ENCODE results near the gene MIX23. TPM values are rescaled to one million over a fixed set of nuclear protein-coding genes. Genes with fewer than 3 reads are reported as not detected.

MIX23 gene
- total and polyA plus RNA-seq, 4 experiments from 2014 or later, result 5.3 to 25.1 (median 16.2) TPM

DNA sequence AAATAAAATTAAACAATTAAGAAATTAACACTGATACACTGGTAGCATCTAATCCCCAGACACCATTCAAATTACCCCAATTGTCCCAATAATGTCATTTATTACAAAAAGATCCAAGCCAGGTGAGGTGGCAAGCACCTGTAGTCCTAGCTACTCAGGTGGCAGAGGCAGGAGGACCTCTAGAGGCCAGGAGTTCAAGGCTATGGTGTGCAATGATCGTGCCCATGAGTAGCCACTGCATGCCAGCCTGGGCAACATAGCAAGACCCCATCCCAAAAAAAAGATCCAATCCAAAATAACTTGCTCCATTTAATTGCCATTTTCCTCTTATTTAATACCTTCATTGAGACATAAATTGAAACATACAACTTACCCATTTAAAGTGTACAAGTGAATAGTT, 40.2 kb downstream of the MIX23 start:
- H3K27ac ChIP-seq (ENCODE audit: low read depth, low read length), result no peak overlapping the region
- Mint-ChIP-seq H3K9me3 (peaks cover 0 to 2% (median 0%) of the 10 kb centered on the region in 8 donors), H3K4me1 (no peaks in the 10 kb centered on the region), H3K4me3 (no peak overlapping the region), H3K36me3 (no peaks in the 10 kb centered on the region), H3K27ac (no peak overlapping the region), H3K27me3 (peaks cover under 1 to 6% of the 10 kb centered on the region in 2 donors)
- no peaks in the 10 kb centered on the region for H3K4me1 ChIP-seq (ENCODE audit: insufficient read depth, low read length)
- H3K4me3 ChIP-seq (ENCODE audit: low read length in 2 of 2), result no peak overlapping the region
- H3K9me3 ChIP-seq (ENCODE audit: control insufficient read depth in 1 of 2, low read length in 2 of 2), result no peaks in the 10 kb centered on the region
- ChIA-PET POLR2A (ENCODE audit: partially characterized antibody) (no interaction called here), CTCF (ENCODE audit: partially characterized antibody) (interaction anchor here (0.6 kb wide), 1 partner anchor 796 kb away, joined by 3 read pairs; no protein-coding TSS in a partner anchor)
- no peaks in the 10 kb centered on the region for H3K27me3 ChIP-seq (ENCODE audit: insufficient read depth, low read length)
- intact Hi-C loops (cut with micrococcal nuclease), result no loop called here
- no peaks in the 10 kb centered on the region for H3K36me3 ChIP-seq (ENCODE audit: insufficient read depth, low read length)
- DNase-seq, result no peak

DNA sequence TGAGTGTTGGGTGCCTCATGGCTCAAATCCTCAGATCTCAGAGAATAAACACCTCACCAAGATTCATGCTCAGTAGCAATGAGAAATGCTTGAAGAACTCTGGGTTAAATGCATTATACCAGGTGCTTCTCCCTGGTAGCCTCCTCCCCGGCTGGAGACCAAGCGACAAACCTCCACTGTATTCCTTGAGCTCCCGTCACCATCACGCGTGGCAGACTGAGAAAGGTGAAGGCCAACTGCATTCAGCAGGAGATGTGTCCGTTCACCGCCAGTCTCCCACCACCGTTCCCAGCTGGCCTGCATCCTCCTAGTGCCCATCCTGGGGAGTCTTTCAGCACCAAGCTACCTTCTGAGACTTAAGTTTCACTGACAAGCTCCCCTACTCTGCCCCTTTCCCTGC, 50.5 kb downstream of the MIX23 start:
- Histone ChIP-seq H3K4me1 (ENCODE audit: insufficient read depth, low read length) (no peaks in the 10 kb centered on the region), H3K36me3 (ENCODE audit: insufficient read depth, low read length) (no peaks in the 10 kb centered on the region), H3K27ac (ENCODE audit: low read depth, low read length) (no peak overlapping the region), H3K27me3 (ENCODE audit: insufficient read depth, low read length) (no peaks in the 10 kb centered on the region), H3K9me3 (ENCODE audit: control insufficient read depth in 1 of 2, low read length in 2 of 2) (no peaks in the 10 kb centered on the region), H3K4me3 (ENCODE audit: low read length in 2 of 2) (no peak overlapping the region)
- DNase-seq, result no peak
- POLR2A ChIA-PET (ENCODE audit: partially characterized antibody), result no interaction called here
- Mint-ChIP-seq H3K4me3 (no peak overlapping the region), H3K27ac (peak overlapping the region in 1 of 7 donors; percentile 49), H3K36me3 (no peaks in the 10 kb centered on the region), H3K9me3 (no peaks in the 10 kb centered on the region), H3K4me1 (no peaks in the 10 kb centered on the region), H3K27me3 (peaks cover 4 to 7% of the 10 kb centered on the region in 2 donors)
- CTCF ChIA-PET (ENCODE audit: partially characterized antibody), result no interaction called here
- intact Hi-C loops (cut with micrococcal nuclease), result no loop called here

DNA sequence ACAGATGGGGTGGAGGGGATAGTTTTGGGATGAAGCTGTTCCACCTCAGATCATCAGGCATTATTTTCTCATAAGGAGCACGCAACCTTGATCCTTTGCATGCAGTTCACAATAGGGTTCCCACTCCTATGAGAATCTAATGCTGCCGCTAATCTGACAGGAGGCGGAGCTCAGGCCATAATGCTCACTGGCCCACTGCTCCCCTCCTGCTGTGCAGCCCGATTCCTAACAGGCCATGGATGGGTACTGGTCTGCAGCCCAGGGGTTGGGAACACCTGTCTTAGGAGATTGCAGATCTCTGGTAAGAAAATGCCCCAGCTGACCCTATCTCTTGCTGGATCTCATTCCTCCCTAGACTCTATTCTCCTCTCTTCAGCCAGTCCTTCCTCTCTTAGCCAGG, 51.1 kb downstream of the MIX23 start:
- no peaks in the 10 kb centered on the region for H3K27me3 ChIP-seq (ENCODE audit: insufficient read depth, low read length)
- no peaks in the 10 kb centered on the region for H3K4me1 ChIP-seq (ENCODE audit: insufficient read depth, low read length)
- no peak overlapping the region for H3K27ac ChIP-seq (ENCODE audit: low read depth, low read length)
- no peaks in the 10 kb centered on the region for H3K36me3 ChIP-seq (ENCODE audit: insufficient read depth, low read length)
- POLR2A ChIA-PET (ENCODE audit: partially characterized antibody), result no interaction called here
- H3K9me3 Mint-ChIP-seq, result no peaks in the 10 kb centered on the region
- no peaks in the 10 kb centered on the region for H3K36me3 Mint-ChIP-seq
- intact Hi-C loops (cut with micrococcal nuclease), result no loop called here
- no peak overlapping the region for H3K4me3 ChIP-seq (ENCODE audit: low read length in 2 of 2)
- H3K27me3 Mint-ChIP-seq, result peaks cover 4 to 7% of the 10 kb centered on the region in 2 donors
- H3K27ac Mint-ChIP-seq, result no peak overlapping the region
- CTCF ChIA-PET (ENCODE audit: partially characterized antibody), result no interaction called here
- no peak for DNase-seq
- H3K9me3 ChIP-seq (ENCODE audit: control insufficient read depth in 1 of 2, low read length in 2 of 2), result no peaks in the 10 kb centered on the region
- no peaks in the 10 kb centered on the region for H3K4me1 Mint-ChIP-seq
- H3K4me3 Mint-ChIP-seq, result no peak overlapping the region

GRCh38 chr3:122325769-122326168, 57.3 kb downstream of the MIX23 start:
- H3K36me3 ChIP-seq (ENCODE audit: insufficient read depth, low read length), result no peaks in the 10 kb centered on the region
- CTCF ChIA-PET (ENCODE audit: partially characterized antibody), result no interaction called here
- no peak overlapping the region for H3K27ac ChIP-seq (ENCODE audit: low read depth, low read length)
- no peaks in the 10 kb centered on the region for H3K9me3 ChIP-seq (ENCODE audit: control insufficient read depth in 1 of 2, low read length in 2 of 2)
- Mint-ChIP-seq H3K9me3 (peaks cover 0 to 3% (median 0%) of the 10 kb centered on the region in 8 donors), H3K27ac (no peak overlapping the region), H3K4me3 (no peak overlapping the region), H3K4me1 (peaks cover 10 to 22% (median 18%) of the 10 kb centered on the region in 4 donors), H3K36me3 (no peaks in the 10 kb centered on the region), H3K27me3 (peaks cover 0 to 2% of the 10 kb centered on the region in 2 donors)
- no peaks in the 10 kb centered on the region for H3K27me3 ChIP-seq (ENCODE audit: insufficient read depth, low read length)
- H3K4me1 ChIP-seq (ENCODE audit: insufficient read depth, low read length), result peaks cover 14% of the 10 kb centered on the region
- intact Hi-C loops (cut with micrococcal nuclease), result no loop called here
- POLR2A ChIA-PET (ENCODE audit: partially characterized antibody), result no interaction called here
- no peak for DNase-seq
- H3K4me3 ChIP-seq (ENCODE audit: low read length in 2 of 2), result no peak overlapping the region

- Mint-ChIP-seq H3K4me1 (peaks cover 10 to 22% (median 18%) of the 10 kb centered on the region in 4 donors), H3K9me3 (peaks cover 0 to 11% (median 0%) of the 10 kb centered on the region in 8 donors), H3K36me3 (no peaks in the 10 kb centered on the region), H3K27ac (no peak within 1 kb of the TSS), H3K4me3 (no peak within 1 kb of the TSS), H3K27me3 (no peaks in the 10 kb centered on the region)
- DNase-seq, result no peak
- ChIA-PET CTCF (ENCODE audit: partially characterized antibody) (no interaction called here), POLR2A (ENCODE audit: partially characterized antibody) (no interaction called here)
- Histone ChIP-seq H3K4me1 (ENCODE audit: insufficient read depth, low read length) (peaks cover 14% of the 10 kb centered on the region), H3K4me3 (ENCODE audit: low read length in 2 of 2) (no peak within 1 kb of the TSS), H3K9me3 (ENCODE audit: control insufficient read depth in 1 of 2, low read length in 2 of 2) (no peaks in the 10 kb centered on the region), H3K36me3 (ENCODE audit: insufficient read depth, low read length) (no peaks in the 10 kb centered on the region), H3K27me3 (ENCODE audit: insufficient read depth, low read length) (no peaks in the 10 kb centered on the region), H3K27ac (ENCODE audit: low read depth, low read length) (no peak within 1 kb of the TSS)
- intact Hi-C loops (cut with micrococcal nuclease), result no loop called here
Observed at GRCh38 chr3:122324871-122325323, 58.1 kb downstream of the MIX23 start, which contains the start of gene CSTA. Gene CSTA (plus strand): TSS chr3:122325248. CDS start chr3:122325293, 45 bp downstream.

GRCh38 chr3:122322095-122323075, 60.6 kb downstream of the MIX23 start:
- Mint-ChIP-seq H3K4me1 (peaks cover 10 to 22% (median 18%) of the 10 kb centered on the region in 4 donors), H3K27ac (peak overlapping the region; percentile 9 to 78 (median 54)), H3K27me3 (peaks cover 0 to 2% of the 10 kb centered on the region in 2 donors), H3K9me3 (peaks cover 0 to 18% (median 13%) of the 10 kb centered on the region in 8 donors), H3K36me3 (no peaks in the 10 kb centered on the region), H3K4me3 (peak overlapping the region in 6 of 8 donors; percentile 15 to 69 (median 36))
- Histone ChIP-seq H3K4me3 (ENCODE audit: low read length in 2 of 2) (no peak overlapping the region), H3K27me3 (ENCODE audit: insufficient read depth, low read length) (no peaks in the 10 kb centered on the region), H3K4me1 (ENCODE audit: insufficient read depth, low read length) (peaks cover 14% of the 10 kb centered on the region), H3K36me3 (ENCODE audit: insufficient read depth, low read length) (no peaks in the 10 kb centered on the region), H3K27ac (ENCODE audit: low read depth, low read length) (no peak overlapping the region), H3K9me3 (ENCODE audit: control insufficient read depth in 1 of 2, low read length in 2 of 2) (no peaks in the 10 kb centered on the region)
- ChIA-PET CTCF (ENCODE audit: partially characterized antibody) (interaction anchor here (1.0 kb wide), 2 partner anchors 47 to 62 kb away, joined by 3 read pairs; partner anchors contain the start of gene FAM162A), POLR2A (ENCODE audit: partially characterized antibody) (no interaction called here)
- intact Hi-C loops (cut with micrococcal nuclease), result no loop called here
- DNase-seq, result peak; percentile 45 to 73 (median 56)

- peaks cover 2% of the 10 kb centered on the region in 2 donors for H3K27me3 Mint-ChIP-seq
- no peak overlapping the region for H3K4me3 ChIP-seq (ENCODE audit: low read length in 2 of 2)
- intact Hi-C loops (cut with micrococcal nuclease), result no loop called here
- H3K9me3 Mint-ChIP-seq, result peaks cover 0 to 18% (median 13%) of the 10 kb centered on the region in 8 donors
- H3K4me1 Mint-ChIP-seq, result peaks cover 12 to 28% (median 20%) of the 10 kb centered on the region in 4 donors
- H3K36me3 ChIP-seq (ENCODE audit: insufficient read depth, low read length), result no peaks in the 10 kb centered on the region
- H3K4me1 ChIP-seq (ENCODE audit: insufficient read depth, low read length), result peaks cover 14% of the 10 kb centered on the region
- no peak for DNase-seq
- no peaks in the 10 kb centered on the region for H3K36me3 Mint-ChIP-seq
- no peak overlapping the region for H3K27ac ChIP-seq (ENCODE audit: low read depth, low read length)
- H3K4me3 Mint-ChIP-seq, result no peak overlapping the region
- no peak overlapping the region for H3K27ac Mint-ChIP-seq
- H3K27me3 ChIP-seq (ENCODE audit: insufficient read depth, low read length), result no peaks in the 10 kb centered on the region
- ChIA-PET CTCF (ENCODE audit: partially characterized antibody) (no interaction called here), POLR2A (ENCODE audit: partially characterized antibody) (no interaction called here)
- H3K9me3 ChIP-seq (ENCODE audit: control insufficient read depth in 1 of 2, low read length in 2 of 2), result no peaks in the 10 kb centered on the region
Observed at GRCh38 chr3:122318620-122319019, 64.4 kb downstream of the MIX23 start.

Data from CD4-positive, alpha-beta memory T cell (primary cell).